Left lung (tissue), 14 donors: Measurements from ENCODE around the gene DLG5. TPM values are rescaled to one million over a fixed set of nuclear protein-coding genes. Genes with fewer than 3 reads are reported as not detected.

Source experiments
- ATAC-seq: fragments of 200-7000 bp; cut with Tn5 transposase; one replicate; pipeline ENCODE4 v1.9.1; 2020; ENCODE audit warnings: moderate library complexity
- DNase-seq, 4 donors: peaks; one replicate each; pipeline ENCODE4 v3.0.0-alpha.2; 2013 to 2020
- H3K27ac ChIP-seq, 2 donors: fragments of 200-600 bp; sonication (generic) in 1 of 2; one replicate each; pipeline versions ENCODE4 v1.5.0 to v1.8.0; 2020 to 2021
- H3K27me3 ChIP-seq, 2 donors: fragments of 200-600 bp; sonication (generic) in 1 of 2; one replicate each; pipeline versions ENCODE4 v1.5.0 to v1.8.0; 2020 to 2021
- H3K36me3 ChIP-seq, 2 donors: fragments of 200-600 bp; sonication (generic) in 1 of 2; one replicate each; pipeline versions ENCODE4 v1.5.0 to v1.8.0; 2020 to 2021
- H3K4me1 ChIP-seq, 2 donors: fragments of 200-600 bp; one replicate each; pipeline ENCODE4 v1.8.0; 2021
- H3K4me3 ChIP-seq, 2 donors: fragments of 200-600 bp; sonication (generic) in 1 of 2; one replicate each; pipeline versions ENCODE4 v1.5.0 to v1.8.0; 2020 to 2021; ENCODE audit warnings: mild to moderate bottlenecking in 1 of 2
- H3K9me3 ChIP-seq, 2 donors: fragments of 200-600 bp; sonication (generic) in 1 of 2; one replicate each; pipeline versions ENCODE4 v1.5.0 to v1.8.0; 2020 to 2021
- CTCF ChIP-seq, 2 donors: fragments of 200-600 bp; sonication (generic) in 1 of 2; IDR thresholded peaks; one replicate each; pipeline versions ENCODE4 v1.5.0 to v1.8.0; 2021; ENCODE audit warnings: antibody characterized with exemption in 2 of 2
- intact Hi-C, 2 donors: fragments of 100-400 bp; cut with DNase I; formaldehyde crosslinking; loops; one replicate each; pipeline versions ENCODE4 v1.11.2 to v1.14.2; 2022
- long read RNA-seq, 12 donors: library from polyadenylated mRNA in 2 of 12; unstranded in 2 of 12; transcript quantifications; one replicate each; pipeline ENCODE4 v2.0.0 and lab custom pipeline, GENCODE V29; 2019 to 2026
- polyA plus RNA-seq, 6 donors: library from polyadenylated mRNA; unstranded; fragments of 120-200 nt; gene quantifications; one replicate each; pipeline ENCODE4 v1.2.1, GENCODE V29; 2013; ENCODE audit not compliant: insufficient read length in 6 of 6
- total RNA-seq, 2 donors: library from RNA; stranded (reverse); fragmentation: NEBNext Ultra II Directional; extraction: Animal tissue kit (Norgen Biotek cat#: 25700); gene quantifications; one replicate each; pipeline ENCODE4 v1.2.1, GENCODE V29; 2021
- donor health status: DM: no; HTN: yes; CAD: no.
- donor health status: DM: no; HTN: no; CAD: no.

Gene DLG5, protein sequence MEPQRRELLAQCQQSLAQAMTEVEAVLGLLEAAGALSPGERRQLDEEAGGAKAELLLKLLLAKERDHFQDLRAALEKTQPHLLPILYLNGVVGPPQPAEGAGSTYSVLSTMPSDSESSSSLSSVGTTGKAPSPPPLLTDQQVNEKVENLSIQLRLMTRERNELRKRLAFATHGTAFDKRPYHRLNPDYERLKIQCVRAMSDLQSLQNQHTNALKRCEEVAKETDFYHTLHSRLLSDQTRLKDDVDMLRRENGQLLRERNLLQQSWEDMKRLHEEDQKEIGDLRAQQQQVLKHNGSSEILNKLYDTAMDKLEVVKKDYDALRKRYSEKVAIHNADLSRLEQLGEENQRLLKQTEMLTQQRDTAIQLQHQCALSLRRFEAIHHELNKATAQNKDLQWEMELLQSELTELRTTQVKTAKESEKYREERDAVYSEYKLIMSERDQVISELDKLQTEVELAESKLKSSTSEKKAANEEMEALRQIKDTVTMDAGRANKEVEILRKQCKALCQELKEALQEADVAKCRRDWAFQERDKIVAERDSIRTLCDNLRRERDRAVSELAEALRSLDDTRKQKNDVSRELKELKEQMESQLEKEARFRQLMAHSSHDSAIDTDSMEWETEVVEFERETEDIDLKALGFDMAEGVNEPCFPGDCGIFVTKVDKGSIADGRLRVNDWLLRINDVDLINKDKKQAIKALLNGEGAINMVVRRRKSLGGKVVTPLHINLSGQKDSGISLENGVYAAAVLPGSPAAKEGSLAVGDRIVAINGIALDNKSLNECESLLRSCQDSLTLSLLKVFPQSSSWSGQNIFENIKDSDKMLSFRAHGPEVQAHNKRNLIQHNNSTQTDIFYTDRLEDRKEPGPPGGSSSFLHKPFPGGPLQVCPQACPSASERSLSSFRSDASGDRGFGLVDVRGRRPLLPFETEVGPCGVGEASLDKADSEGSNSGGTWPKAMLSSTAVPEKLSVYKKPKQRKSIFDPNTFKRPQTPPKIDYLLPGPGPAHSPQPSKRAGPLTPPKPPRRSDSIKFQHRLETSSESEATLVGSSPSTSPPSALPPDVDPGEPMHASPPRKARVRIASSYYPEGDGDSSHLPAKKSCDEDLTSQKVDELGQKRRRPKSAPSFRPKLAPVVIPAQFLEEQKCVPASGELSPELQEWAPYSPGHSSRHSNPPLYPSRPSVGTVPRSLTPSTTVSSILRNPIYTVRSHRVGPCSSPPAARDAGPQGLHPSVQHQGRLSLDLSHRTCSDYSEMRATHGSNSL (N-terminal part only)
- 10 to 100 TPM; 17.0 to 28.4 TPM for total RNA-seq
- polyA plus RNA-seq = 10 to 100 TPM; 47.7 to 53.4 (median 50.4) TPM
- long read RNA-seq, donor 1, partial matches to known transcripts = 9 of 10 reads
- long read RNA-seq, donor 1, other reads (novel, unspliced or antisense) = 0 of 10 reads
- long read RNA-seq, donor 2, partial matches to known transcripts = 11,761 of 13,493 reads
- long read RNA-seq, donor 2, other reads (novel, unspliced or antisense) = 1,729 of 13,493 reads
- long read RNA-seq, donor 3, full-length matches to known transcripts = 3 of 3 reads
- long read RNA-seq, donor 3, partial matches to known transcripts = 0 of 3 reads
- long read RNA-seq, donor 3, other reads (novel, unspliced or antisense) = 0 of 3 reads
- long read RNA-seq, donor 4, partial matches to known transcripts = 0 of 1 reads
- long read RNA-seq, donor 4, other reads (novel, unspliced or antisense) = 1 of 1 reads
- long read RNA-seq, donor 5 = 0 reads
- long read RNA-seq, donor 6 = 0 reads
- long read RNA-seq, donor 7, partial matches to known transcripts = 3,963 of 5,704 reads
- long read RNA-seq, donor 7, other reads (novel, unspliced or antisense) = 1,741 of 5,704 reads
- long read RNA-seq, donor 8, partial matches to known transcripts = 8 of 8 reads
- long read RNA-seq, donor 8, other reads (novel, unspliced or antisense) = 0 of 8 reads
- long read RNA-seq, donor 9 = 0 reads
- long read RNA-seq, donor 10, partial matches to known transcripts = 0 of 2 reads
- long read RNA-seq, donor 10, other reads (novel, unspliced or antisense) = 2 of 2 reads
- long read RNA-seq, donor 11, partial matches to known transcripts = 0 of 2 reads
- long read RNA-seq, donor 11, other reads (novel, unspliced or antisense) = 0 of 2 reads
- long read RNA-seq, donor 12, partial matches to known transcripts = 4,920 of 7,249 reads
- long read RNA-seq, donor 12, other reads (novel, unspliced or antisense) = 2,329 of 7,249 reads

GRCh38 chr10:77926566-77927401 is at the start of gene DLG5:
Gene DLG5 (minus strand): TSS chr10:77926755. CDS start chr10:77926520, 235 bp downstream.
- Histone ChIP-seq H3K27ac (peak within 1 kb of the TSS; percentile 48 to 58), H3K27me3 (peaks cover 0 to 51% of the 10 kb centered on the region in 2 donors), H3K4me1 (peaks cover 11 to 22% of the 10 kb centered on the region in 2 donors), H3K36me3 (no peaks in the 10 kb centered on the region), H3K9me3 (no peaks in the 10 kb centered on the region), H3K4me3 (peak within 1 kb of the TSS; percentile 61 to 65)
- no peak for TF ChIP-seq CTCF (IDR thresholded peaks at IDR 0.05)
- peak; percentile 54 to 88 (median 73) for DNase-seq
- intact Hi-C loops = no loop called here
- peak; percentile 89 for ATAC-seq

DNA sequence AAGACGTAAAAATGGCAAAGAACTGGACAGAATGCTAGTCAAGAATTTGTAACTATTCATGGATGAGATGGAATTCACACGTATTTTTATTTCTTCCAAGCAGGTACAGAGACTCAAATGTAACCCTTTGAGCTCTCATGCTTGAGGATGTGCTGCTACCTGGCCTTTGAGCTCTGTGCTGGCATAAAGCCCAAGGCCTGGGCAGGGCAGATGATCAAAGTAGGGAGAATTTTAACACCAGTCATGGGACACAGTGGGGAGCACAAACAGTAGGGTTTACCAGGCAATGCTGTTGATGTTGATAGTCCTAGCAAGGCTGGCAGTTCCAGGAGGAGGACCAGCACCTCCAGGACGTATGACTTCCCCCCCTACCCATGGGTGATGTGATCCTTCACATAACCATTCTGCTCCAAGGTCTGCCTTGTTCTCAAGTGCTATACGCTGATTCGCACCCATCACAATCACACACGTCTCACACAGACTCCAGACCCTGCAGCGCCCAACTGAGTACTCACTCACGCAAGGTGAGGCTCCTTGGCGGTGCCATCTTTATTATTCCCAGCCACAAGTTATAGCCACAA is 48.6 kb upstream of the DLG5 start:
- Histone ChIP-seq H3K9me3 (no peaks in the 10 kb centered on the region), H3K4me1 (peaks cover 5 to 10% of the 10 kb centered on the region in 2 donors), H3K4me3 (no peak overlapping the region), H3K27ac (no peak overlapping the region), H3K27me3 (no peaks in the 10 kb centered on the region), H3K36me3 (peaks cover 0 to 45% of the 10 kb centered on the region in 2 donors)
- ATAC-seq (no peak), DNase-seq (no peak)
- no peak for TF ChIP-seq CTCF (IDR thresholded peaks at IDR 0.05)
- intact Hi-C loops = no loop called here

GRCh38 chr10:77974396-77975074 is 48.0 kb upstream of the DLG5 start:
- no peaks in the 10 kb centered on the region for H3K9me3 ChIP-seq
- H3K27me3 ChIP-seq = no peaks in the 10 kb centered on the region
- H3K4me3 ChIP-seq = no peak overlapping the region
- H3K27ac ChIP-seq = no peak overlapping the region
- peaks cover 5 to 10% of the 10 kb centered on the region in 2 donors for H3K4me1 ChIP-seq
- H3K36me3 ChIP-seq = peaks cover 0 to 39% of the 10 kb centered on the region in 2 donors
- DNase-seq (no peak), ATAC-seq (peak; percentile 46)
- intact Hi-C loops = no loop called here
- TF ChIP-seq CTCF (IDR thresholded peaks at IDR 0.05) = no peak
